Transverse colon (tissue), 4 donors: ENCODE measurements around the gene HSPBP1. TPM values are rescaled to one million over a fixed set of nuclear protein-coding genes. Genes with fewer than 3 reads are reported as not detected.

Experiments
- DNase-seq: peaks from one replicate; pipeline ENCODE4 v3.0.0-alpha.2; 2019
- H3K27ac ChIP-seq, 4 donors: fragments of 200-600 bp; sonication (generic); 2 replicates each; pipeline ENCODE4 v1.5.1; 2016 to 2018; ENCODE audit warnings: inconsistent platforms in 4 of 4
- H3K27me3 ChIP-seq: fragments of 200-600 bp; sonication (generic); 2 replicates; pipeline ENCODE4 v1.5.1; 2017; ENCODE audit warnings: inconsistent platforms
- H3K36me3 ChIP-seq, 4 donors: fragments of 200-600 bp; sonication (generic); 2 replicates each; pipeline ENCODE4 v1.5.1; 2017 to 2019; ENCODE audit warnings: inconsistent platforms in 4 of 4
- H3K4me1 ChIP-seq, 4 donors: fragments of 200-600 bp; sonication (generic); 2 replicates each; pipeline ENCODE4 v1.5.1; 2017 to 2020; ENCODE audit warnings: inconsistent platforms in 4 of 4
- H3K4me3 ChIP-seq, 4 donors: fragments of 200-600 bp; sonication (generic); 1 replicate in 1 of 4; 2 replicates in 3 of 4; pipeline versions ENCODE4 v1.5.1 to v1.6.1; 2017 to 2019; ENCODE audit warnings: inconsistent platforms in 4 of 4
- H3K9me3 ChIP-seq, 2 donors: fragments of 200-600 bp; sonication (generic); 2 replicates each; pipeline ENCODE4 v1.5.1; 2017 to 2019; ENCODE audit warnings: inconsistent platforms in 2 of 2
- EP300 ChIP-seq: sonication (generic); formaldehyde crosslinking; IDR thresholded peaks from one replicate; pipeline ENCODE4 v1.6.1; 2017; ENCODE audit warnings: antibody characterized with exemption, low read depth
- POLR2A ChIP-seq: fragments of 450-650 bp; IDR thresholded peaks from one replicate; pipeline ENCODE4 v1.6.1; 2016; ENCODE audit warnings: antibody characterized with exemption, mild to moderate bottlenecking, moderate library complexity
- POLR2AphosphoS5 ChIP-seq, 3 donors: sonication (generic); formaldehyde crosslinking; IDR thresholded peaks; one replicate each; pipeline ENCODE4 v1.6.1; 2016; ENCODE audit warnings: antibody characterized with exemption in 3 of 3
- WGBS, 2 donors: methylation state at CpG; one replicate each; pipeline ENCODE4 v1.1.5; 2018; ENCODE audit warnings: low coverage in 1 of 2; 5-methylcytosine and 5-hydroxymethylcytosine counted together
- in situ Hi-C, 4 donors: fragments of 200-750 bp; cut with MboI; loops; one replicate each; pipeline versions ENCODE4 v1.15.0 to v1.15.1; 2017; ENCODE audit warnings: low sequenced_read_pairs in 3 of 4, low pct_ligation_motif_present in 1 of 4, low pct_unique_long_range_greater_than_20kb in 1 of 4
- intact Hi-C: fragments of 100-400 bp; cut with DNase I; formaldehyde crosslinking; loops from one replicate; pipeline ENCODE4 v1.15.1; 2023; ENCODE audit warnings: low total_unique reads
- total RNA-seq, 4 donors: library from RNA; depleted of rRNA; stranded (reverse); fragments of >200 nt; gene quantifications; one replicate each; pipeline ENCODE4 v1.1.0, GENCODE V29; 2016
- TF ChIP-seq, protein P1 (sequence below), 5 experiments: fragments of 200-600 bp in 3 of 5; fragments of 450-650 bp in 2 of 5; sonication (generic) in 3 of 5; IDR thresholded peaks; 1 replicate in 2 of 5; 2 replicates in 3 of 5; pipeline ENCODE4 v1.5.1; 2016 to 2017; ENCODE audit warnings: antibody characterized with exemption in 5 of 5, inconsistent platforms in 3 of 5, mild to moderate bottlenecking in 2 of 5, moderate library complexity in 1 of 5

Gene HSPBP1
- total RNA-seq, 4 donors from 2014 or later, result 4.5 to 98.7 (median 27.0) TPM

GRCh38 chr19:55301459-55302317 is 21.8 kb upstream of the HSPBP1 start:
- no peaks in the 10 kb centered on the region for H3K9me3 ChIP-seq
- TF ChIP-seq POLR2A, result no peak
- TF ChIP-seq, protein P1, sequence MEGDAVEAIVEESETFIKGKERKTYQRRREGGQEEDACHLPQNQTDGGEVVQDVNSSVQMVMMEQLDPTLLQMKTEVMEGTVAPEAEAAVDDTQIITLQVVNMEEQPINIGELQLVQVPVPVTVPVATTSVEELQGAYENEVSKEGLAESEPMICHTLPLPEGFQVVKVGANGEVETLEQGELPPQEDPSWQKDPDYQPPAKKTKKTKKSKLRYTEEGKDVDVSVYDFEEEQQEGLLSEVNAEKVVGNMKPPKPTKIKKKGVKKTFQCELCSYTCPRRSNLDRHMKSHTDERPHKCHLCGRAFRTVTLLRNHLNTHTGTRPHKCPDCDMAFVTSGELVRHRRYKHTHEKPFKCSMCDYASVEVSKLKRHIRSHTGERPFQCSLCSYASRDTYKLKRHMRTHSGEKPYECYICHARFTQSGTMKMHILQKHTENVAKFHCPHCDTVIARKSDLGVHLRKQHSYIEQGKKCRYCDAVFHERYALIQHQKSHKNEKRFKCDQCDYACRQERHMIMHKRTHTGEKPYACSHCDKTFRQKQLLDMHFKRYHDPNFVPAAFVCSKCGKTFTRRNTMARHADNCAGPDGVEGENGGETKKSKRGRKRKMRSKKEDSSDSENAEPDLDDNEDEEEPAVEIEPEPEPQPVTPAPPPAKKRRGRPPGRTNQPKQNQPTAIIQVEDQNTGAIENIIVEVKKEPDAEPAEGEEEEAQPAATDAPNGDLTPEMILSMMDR (IDR thresholded peaks at IDR 0.05), result peak; percentile 95 to 99 (median 98)
- DNase-seq, result peak; percentile 93
- intact Hi-C loops (loop anchor here (5.0 kb wide), 1 partner anchor 81 kb away; the partner anchor contains the start of gene TMEM238), in situ Hi-C loops (no loop called here)
- H3K27me3 ChIP-seq, result no peaks in the 10 kb centered on the region
- no peaks in the 10 kb centered on the region for H3K36me3 ChIP-seq
- peak overlapping the region in 3 of 4 donors; percentile 8 to 41 (median 24) for H3K4me3 ChIP-seq
- WGBS, 2 donors, result 9 to 11% methylated on average over 8 to 42 of the region's 42 CpGs
- H3K27ac ChIP-seq, result peak overlapping the region in 1 of 4 donors; percentile 9
- peaks cover 4 to 10% (median 9%) of the 10 kb centered on the region in 4 donors for H3K4me1 ChIP-seq

DNA sequence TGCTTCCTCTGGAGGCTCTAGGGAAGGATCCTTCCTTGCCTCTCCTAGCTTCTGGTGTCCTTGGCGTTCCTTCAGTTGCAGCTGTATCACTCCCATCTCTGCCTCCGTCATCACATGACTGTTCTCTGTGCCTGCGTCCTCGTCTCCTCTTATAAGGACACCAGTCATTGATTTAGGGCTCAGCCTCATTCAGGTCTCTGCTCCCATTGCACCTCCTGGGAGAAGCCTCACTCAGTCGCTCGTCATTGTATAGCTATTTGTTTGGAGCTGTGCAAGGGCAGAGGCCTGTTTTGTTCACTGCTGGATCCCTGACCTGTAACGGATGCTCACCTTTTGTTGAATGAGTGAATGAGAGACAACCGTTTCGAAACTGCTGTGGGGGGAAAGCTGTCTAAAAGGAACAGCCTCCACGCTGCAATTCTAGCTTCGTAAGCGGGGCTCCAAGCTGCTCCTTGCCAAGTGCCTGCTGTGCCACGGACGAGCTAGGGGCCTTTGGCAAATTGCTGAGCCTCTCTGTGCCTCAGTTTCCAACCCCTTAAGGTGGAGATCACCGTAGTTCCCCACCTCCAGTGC is 21.1 kb upstream of the HSPBP1 start:
- Histone ChIP-seq H3K27ac (no peak overlapping the region), H3K27me3 (no peaks in the 10 kb centered on the region), H3K36me3 (no peaks in the 10 kb centered on the region), H3K9me3 (no peaks in the 10 kb centered on the region), H3K4me1 (peaks cover 4 to 10% (median 9%) of the 10 kb centered on the region in 4 donors), H3K4me3 (no peak overlapping the region)
- 69 to 76% methylated on average over 3 to 15 of the region's 15 CpGs for WGBS, 2 donors
- intact Hi-C loops (loop anchor here (5.0 kb wide), 1 partner anchor 81 kb away; the partner anchor contains the start of gene TMEM238), in situ Hi-C loops (no loop called here)
- no peak for DNase-seq
- TF ChIP-seq, protein P1 (IDR thresholded peaks at IDR 0.05), result no peak
- TF ChIP-seq POLR2A, result no peak
- TF ChIP-seq EP300, result no peak
- TF ChIP-seq POLR2AphosphoS5 (IDR thresholded peaks at IDR 0.05), result no peak

DNA sequence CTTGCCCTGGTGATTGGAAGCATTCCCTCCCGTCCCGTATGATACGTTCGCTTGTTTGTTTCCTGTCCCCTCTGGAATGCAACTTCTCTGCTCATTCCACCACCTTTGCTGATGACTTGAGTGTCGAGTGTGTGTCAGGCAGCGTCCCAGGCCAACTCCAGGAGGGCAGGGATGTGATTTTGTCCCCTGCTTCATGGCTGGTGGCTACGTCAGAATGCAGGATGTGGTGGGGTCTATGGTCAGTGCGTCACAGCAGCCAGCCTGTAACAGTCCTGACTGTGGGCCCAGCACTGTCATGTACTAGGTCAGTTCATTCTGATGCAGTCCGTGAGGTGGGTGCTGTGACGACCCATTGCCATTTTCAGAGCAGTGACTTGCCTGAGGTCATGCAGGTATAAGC is 20.1 kb upstream of the HSPBP1 start:
- Histone ChIP-seq H3K4me3 (no peak overlapping the region), H3K36me3 (no peaks in the 10 kb centered on the region), H3K27me3 (no peaks in the 10 kb centered on the region), H3K4me1 (peaks cover 4 to 10% (median 9%) of the 10 kb centered on the region in 4 donors), H3K27ac (no peak overlapping the region), H3K9me3 (no peaks in the 10 kb centered on the region)
- no peak for DNase-seq
- TF ChIP-seq, protein P1 (IDR thresholded peaks at IDR 0.05), result no peak
- no peak for TF ChIP-seq POLR2A
- in situ Hi-C loops, result loop anchor here (10.0 to 25.0 kb wide), 3 partner anchors 87 to 115 kb away; partner anchors contain the start of genes UBE2S (in 2 of the 4), RPL28 (in 1 of the 4), TMEM190 (in 1 of the 4) and TMEM238 (in 1 of the 4)
- intact Hi-C loops, result loop anchor here (5.0 kb wide), 1 partner anchor 82 kb away; the partner anchor contains the start of gene TMEM238
- whole genome bisulfite sequencing, 2 donors, result 86% methylated on average over 9 of the region's 10 CpGs; no CpG with 5 or more reads in 1 of the 2 donors

GRCh38 chr19:55297267-55297666 is 17.4 kb upstream of the HSPBP1 start:
- no peaks in the 10 kb centered on the region for H3K9me3 ChIP-seq
- H3K36me3 ChIP-seq, result no peaks in the 10 kb centered on the region
- no peak overlapping the region for H3K4me3 ChIP-seq
- H3K4me1 ChIP-seq, result peaks cover 4 to 9% (median 9%) of the 10 kb centered on the region in 4 donors
- intact Hi-C loops, result no loop called here
- H3K27me3 ChIP-seq, result no peaks in the 10 kb centered on the region
- TF ChIP-seq, protein P1 (IDR thresholded peaks at IDR 0.05), result no peak
- TF ChIP-seq EP300, result no peak
- TF ChIP-seq POLR2AphosphoS5 (IDR thresholded peaks at IDR 0.05), result no peak
- TF ChIP-seq POLR2A, result no peak
- H3K27ac ChIP-seq, result no peak overlapping the region
- WGBS, 2 donors, result 60 to 66% methylated on average over 3 to 10 of the region's 10 CpGs
- no peak for DNase-seq
- in situ Hi-C loops, result loop anchor here (10.0 to 25.0 kb wide), 3 partner anchors 90 to 118 kb away; partner anchors contain the start of genes UBE2S (in 2 of the 4), RPL28 (in 1 of the 4), TMEM190 (in 1 of the 4) and TMEM238 (in 1 of the 4)
